NOMO-1 (cell line): ENCODE data around the gene ARPC4.
"Not testable (repeated sequence)": the region's sequence is repeated elsewhere in the genome, so short reads cannot be mapped to it uniquely, and the experiment has no call there.

Source experiments
- DNase-seq, 2 experiments: peaks; one replicate each; lab custom pipeline; 2025; ENCODE audit not compliant: unreplicated experiment in 2 of 2; lab: John Stamatoyannopoulos, UW

The ARPC4 gene

DNA sequence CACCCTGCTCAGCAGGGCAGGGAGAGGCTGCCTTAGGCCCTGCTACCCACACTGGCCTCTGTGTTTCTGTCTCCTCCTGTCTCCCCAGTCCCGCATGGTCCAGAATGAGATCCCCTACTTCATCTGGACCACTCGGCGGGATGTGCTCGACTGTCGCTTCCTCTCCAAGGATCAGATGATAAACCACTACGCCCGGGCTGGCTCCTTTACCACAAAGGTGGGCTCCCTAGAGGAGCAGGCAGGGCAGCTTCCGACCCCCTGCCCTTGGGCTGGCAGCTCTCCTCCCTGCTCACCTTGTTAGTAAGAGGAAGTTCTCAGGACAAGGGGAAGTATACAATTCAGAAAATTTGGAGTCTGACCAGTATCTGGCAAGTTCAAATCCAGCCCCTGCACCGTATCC, 23.1 kb downstream of the ARPC4 start:
- DNase-seq: no peak

DNA sequence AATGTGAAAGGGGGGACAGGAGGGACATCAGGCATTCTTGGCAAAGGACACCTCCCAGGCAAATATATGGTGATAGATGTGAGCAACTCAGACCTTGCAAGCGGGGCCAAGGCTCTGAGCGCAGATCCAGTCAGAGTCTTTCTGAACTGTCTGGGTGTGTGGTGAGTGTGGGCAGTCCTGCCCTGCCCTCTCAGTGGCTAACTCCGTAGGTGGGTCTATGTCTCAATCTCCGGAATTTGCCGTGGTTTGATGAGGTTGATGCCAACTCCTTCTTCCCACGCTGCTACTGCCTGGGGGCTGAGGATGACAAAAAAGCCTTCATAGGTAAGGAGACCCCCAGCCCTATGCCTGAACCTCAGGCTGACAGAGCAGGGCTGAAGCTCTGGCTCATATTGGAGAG, 24.6 kb downstream of the ARPC4 start:
- no peak for DNase-seq

DNA sequence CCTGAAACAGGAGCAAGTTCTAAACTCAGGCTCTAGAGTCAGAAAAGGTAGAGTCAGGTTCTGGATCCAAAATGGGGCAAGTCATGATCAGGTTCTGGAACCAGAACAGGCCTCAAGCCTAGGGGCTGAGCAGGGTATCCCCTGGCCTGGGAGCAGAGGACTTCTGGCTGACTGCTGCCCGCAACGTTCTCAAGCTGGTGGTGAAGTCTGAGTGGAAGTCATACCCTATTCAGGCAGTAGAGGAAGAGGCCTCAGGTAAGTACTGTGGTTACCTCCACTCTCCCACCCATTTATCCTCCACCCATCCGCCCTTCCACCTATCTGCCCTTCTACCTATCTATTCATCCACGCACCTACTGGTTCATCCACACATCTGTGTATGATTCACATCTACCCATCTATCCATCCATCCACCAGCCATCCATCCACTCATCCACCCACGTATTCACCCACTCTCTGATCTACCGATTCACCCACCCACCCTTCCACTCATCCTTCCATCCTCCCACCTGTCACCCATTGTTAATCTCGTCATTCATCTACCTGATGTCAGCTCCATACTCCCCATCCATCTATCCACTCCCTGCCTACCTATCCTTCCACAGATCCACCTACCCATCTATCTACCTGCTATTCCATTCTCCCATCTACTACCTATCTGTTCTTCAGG, 25.9 kb downstream of the ARPC4 start:
- DNase-seq: no peak

DNA sequence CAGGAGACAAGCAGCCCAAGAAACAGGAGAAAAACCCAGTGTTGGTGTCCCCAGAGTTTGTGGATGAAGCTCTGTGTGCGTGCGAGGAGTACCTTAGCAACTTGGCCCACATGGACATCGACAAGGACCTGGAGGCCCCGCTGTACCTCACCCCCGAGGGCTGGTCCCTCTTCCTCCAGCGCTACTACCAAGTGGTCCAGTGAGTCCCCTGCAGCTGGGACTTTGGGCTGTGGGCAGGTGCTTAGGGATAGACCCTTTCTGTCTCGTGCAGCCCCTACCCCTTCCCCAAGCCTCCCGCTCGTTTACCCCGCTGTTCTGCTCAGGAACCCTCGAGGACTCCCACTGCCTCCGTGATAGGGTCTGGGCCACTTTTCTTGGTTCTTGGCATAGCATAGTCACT, 27.7 kb downstream of the ARPC4 start:
- DNase-seq: no peak

DNA sequence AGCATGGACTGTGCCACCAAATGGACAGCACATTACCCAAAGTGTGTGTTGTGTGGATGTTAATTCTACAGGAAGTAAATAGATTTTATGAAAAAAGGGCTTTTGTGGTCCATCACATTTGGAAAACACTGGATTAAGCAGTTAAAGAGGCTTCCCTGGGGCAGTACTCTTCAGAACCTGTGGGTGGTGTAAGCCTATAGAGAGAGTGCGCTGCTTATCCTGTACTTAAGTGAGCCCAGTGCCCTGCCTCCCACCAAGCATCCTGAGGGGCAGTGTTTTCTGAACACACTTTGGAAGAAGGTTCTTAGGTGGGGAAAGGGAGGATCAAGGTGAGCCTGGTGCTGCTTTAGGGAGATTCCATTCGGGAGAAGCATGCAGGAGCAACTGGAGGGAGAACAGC, 28.1 kb downstream of the ARPC4 start:
- DNase-seq: no peak

DNA sequence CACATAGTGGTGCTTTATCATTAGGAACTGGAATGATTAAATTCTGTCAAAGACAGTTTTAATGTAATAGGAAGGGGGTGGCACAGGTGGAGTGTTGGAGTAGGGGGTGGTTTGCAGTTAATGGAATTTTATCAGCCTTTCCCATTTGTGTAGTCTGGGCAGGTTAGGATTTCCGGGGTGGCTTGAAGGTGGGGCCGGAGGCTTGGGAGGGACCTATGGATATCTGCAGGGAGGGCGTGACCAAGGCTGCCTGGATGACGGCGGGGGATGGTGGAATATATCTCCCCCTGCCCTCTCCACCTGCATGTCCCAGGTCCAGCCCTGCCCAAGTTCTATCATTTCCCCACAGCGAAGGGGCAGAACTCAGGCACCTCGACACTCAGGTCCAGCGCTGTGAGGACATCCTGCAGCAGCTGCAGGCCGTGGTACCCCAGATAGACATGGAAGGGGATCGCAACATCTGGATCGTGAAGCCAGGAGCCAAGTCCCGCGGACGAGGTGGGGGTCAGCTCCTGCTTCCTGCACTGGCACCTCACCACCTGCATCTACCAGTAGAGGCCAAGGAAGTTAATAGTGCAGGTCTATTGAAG, 32.7 kb downstream of the ARPC4 start:
- DNase-seq: no peak

DNA sequence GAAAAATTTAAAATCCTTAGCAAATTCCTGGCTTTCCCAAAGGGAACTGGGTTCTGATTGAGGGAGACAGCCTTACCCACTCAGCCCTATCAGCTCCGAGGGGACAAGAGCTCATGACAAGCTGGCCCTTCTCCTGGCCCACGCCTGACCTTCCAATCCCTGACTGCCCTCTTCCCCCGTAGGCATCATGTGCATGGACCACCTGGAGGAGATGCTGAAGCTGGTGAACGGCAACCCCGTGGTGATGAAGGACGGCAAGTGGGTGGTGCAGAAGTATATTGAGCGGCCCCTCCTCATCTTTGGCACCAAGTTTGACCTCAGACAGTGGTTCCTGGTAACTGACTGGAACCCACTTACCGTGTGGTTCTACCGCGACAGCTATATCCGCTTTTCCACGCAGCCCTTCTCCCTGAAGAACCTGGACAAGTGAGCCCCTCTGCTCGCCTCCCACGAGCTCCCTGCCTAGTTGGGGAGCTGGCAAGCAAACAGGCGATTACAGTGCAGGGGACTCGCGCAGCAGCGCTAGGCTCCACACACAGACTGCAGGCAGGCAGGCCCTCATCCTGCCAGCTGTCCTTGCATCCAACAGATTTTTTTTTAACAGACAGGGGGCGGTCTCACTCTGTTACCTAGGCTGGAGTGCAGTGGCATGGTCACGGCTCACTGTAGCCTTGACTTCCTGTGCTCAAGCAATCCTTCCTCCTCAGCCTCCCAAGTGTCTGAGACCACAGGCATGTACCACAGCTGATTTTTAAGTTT, 34.1 kb downstream of the ARPC4 start:
- no peak for DNase-seq

DNA sequence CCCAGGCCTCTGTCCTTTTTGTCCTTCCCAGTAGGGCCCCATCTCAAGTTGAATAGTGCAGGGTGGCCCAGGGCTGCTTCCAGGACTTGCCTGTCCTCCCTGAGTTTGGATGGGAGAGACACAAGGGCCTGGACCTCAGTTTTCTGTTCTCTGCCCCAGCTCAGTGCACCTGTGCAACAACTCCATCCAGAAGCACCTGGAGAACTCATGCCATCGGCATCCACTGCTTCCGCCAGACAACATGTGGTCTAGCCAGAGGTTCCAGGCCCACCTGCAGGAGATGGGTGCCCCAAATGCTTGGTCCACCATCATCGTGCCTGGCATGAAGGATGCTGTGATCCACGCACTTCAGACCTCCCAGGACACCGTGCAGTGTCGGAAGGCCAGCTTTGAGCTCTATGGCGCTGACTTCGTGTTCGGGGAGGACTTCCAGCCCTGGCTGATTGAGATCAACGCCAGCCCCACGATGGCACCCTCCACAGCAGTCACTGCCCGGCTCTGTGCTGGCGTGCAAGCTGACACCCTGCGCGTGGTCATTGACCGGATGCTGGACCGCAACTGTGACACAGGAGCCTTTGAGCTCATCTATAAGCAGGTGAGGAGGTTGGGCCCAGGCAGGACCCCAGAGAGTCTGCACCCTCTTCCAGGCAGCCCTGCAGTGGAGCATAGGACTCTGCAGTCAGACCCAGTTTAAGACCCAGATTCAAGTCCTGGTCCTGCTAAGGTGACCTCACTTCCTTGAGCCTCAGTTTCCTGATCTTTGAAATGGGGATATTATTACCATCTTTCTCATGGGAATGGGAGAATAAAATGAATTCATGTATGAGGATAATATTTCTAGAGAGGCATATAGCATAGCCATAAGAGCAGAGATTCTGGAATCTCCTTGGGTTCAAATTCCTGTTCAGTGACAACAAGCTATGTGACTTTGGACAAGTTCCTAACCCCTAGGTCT, 36.2 kb downstream of the ARPC4 start:
- no peak for DNase-seq

DNA sequence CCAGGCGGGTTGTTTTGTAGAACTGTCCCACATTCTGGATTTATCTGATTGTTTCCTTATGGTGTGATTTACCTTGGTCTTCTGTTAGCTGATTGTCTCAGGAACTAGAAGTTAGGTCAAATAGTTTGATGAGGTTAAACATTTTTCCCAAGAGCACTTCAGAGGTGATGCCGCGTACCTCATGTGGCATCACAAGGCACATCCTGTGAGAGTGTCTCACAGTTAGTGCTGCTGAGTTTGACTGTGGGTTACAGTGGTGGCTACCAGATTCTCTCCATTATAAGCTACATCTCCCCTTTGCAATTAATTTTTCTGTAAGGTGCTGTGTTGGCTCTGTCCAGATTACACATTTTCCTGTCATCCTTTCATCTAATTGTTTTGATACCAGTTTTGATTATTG, 38.4 kb downstream of the ARPC4 start:
- DNase-seq: no peak

DNA sequence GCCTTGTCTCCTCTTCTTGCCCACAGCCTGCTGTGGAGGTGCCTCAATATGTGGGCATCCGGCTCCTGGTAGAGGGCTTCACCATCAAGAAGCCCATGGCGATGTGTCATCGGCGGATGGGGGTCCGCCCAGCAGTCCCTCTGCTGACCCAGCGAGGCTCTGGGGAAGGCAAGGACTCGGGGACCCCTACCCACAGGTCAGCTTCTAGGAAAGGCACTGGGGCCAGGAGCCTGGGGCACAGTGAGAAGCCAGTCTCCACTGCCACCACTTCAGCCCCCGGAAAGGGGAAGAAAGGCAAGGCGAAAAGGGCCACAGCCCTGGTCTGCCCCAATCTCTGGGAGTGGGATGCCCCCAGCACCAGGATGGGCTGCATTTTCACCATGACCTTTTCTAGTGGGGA, 40.2 kb downstream of the ARPC4 start:
- DNase-seq: no peak

DNA sequence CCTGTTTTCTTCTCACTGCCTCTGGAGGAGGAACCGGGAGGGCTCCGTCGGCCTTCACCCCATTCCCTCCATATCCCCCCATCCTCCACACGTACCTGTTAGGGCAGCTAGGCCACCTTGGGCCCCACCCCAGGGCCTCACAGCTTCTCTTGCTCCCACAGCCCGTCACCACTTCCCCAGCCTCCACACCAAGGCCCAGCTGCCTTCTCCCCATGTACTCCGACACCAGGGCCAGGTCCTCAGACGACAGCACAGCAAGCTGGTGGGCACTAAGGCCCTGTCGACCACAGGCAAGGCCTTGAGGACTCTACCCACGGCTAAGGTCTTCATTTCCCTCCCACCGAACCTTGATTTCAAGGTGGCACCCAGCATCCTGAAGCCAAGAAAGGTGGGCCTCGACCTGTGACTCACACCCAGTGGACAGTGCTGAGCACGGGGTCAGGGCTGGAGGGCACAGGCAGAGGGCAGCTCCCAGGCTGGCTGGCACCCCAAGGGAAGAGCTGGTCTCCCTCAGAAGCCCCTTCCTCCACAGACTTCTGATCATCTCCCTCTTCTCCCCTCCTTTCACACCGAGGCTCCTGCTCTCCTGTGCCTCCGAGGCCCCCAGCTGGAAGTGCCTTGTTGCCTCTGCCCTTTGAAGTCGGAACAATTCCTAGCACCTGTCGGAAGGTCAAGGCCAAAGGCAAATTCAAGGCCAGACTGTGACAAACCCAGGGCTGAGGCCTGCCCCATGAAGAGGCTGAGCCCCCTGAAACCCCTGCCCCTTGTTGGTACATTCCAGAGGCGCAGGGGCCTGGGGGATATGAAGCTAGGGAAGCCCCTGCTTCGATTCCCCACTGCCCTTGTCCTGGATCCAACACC, 41.9 kb downstream of the ARPC4 start:
- no peak for DNase-seq

DNA sequence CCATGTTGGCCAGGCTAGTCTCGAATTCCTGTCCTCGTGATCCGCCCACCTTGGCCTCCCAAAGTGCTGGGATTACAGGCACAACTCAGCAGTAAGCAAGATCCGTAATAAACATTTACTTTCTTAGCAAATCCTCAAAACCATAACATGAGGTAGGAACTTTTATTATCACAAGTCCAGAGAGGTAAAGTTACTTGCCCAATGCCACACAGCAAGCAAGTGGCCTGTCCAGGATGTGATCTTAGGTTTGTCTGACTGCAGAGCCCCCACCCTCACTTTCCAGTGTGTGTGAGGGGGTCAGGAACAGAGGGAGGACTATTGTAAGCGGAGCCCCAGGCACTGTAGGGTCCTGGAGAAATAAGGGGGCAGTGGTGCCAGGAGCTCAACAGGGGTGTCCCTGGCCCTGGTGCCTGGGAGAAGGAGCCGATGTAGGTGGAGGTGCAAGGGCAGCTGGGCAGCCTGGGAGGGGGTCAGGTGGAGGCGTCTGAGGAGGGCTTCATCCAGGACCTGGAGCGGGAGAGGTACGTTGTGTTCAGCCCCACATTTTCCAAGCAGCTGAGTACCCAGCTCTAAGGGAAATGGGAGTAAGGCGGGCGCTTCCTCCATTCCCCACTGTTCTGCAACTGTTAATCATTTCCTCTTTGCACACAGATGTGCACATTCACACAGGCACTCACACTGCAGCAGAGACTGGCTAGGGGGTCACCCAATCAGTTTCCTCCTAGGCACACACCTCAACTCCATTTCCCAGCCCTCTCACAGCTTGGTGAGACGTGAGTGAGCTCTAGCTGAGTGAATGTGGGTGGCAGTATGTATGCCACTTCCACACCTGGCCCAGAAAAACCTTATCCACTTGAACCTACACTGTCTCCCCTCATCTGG, 45.1 kb downstream of the ARPC4 start:
- no peak for DNase-seq

DNA sequence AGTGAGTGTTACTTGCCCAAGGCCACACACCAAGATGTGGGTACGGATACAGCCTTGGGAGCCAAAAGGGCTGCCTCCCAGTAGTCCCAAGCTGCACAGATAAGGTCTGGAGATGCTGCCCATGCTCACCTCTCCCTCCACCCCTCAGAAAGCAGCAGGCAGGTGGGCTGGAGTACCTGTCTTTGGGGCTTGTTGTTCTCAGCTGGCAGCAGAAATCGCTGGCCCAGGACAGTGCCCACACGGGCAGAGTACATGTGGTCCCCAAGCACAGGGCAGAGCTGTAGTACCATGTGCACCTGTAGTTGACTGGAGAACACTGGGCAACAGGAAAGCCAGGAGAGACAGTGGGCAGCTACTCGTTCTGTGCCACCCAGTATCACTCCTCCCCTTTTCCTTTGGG, 46.0 kb downstream of the ARPC4 start:
- DNase-seq: no peak

DNA sequence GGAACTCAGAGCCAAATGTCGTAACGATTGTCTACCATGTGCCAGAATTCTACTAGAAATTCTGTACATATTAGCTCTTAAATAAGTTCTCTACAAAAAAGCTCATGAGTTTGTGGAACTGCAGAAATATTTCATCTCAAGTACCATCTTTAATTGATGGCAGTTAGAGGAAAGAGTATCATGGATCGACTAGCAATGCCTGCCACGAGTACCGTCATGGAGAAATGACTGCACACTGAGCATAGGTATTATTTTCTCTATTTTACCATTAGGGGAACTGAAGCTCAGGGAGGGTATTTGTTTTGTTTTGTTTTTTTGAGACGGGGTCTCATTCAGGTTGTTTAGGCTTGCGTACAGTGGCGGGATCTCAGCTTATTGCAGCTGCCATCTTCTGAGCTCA, 48.1 kb downstream of the ARPC4 start:
- no peak for DNase-seq

DNA sequence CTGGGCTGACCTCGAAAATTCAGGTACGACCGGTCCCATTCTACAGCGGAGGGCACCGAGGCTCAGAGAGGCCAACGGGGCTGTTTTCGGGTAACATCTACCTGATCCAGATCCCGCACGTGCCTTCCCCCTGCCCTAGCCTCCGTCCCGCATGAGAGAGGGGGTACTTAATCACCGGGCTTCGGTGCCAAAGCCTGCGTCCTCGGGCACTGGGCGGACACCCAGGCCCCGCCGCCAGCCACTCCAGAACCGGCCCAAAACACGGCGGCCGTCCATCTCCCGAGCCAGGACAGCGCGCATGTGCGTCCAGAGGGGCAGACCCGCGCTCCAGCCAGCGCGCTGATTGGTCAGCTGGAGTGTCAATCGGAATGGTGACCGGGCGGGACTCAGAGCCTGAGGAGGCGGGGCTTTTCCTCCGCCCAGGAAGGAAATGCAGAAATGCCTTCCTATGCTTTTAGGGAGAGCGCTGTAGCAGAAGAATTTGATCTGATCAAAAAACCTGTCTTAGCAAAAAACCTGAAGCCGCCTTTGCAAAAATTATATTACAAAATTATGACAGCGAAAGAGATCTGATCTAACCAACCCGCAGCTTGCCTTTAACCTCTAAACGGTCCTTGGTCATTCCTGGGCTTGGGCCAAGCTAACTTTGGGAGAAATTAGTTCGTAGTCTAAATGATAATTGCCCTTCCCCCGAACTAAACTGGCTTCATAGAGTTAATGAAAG, 51.0 kb downstream of the ARPC4 start, which contains the start of gene RPUSD3:
RPUSD3 (minus strand) TSS at position 294 of the 724 bp plus-strand sequence; CDS start at position 276, 18 bp downstream.
- DNase-seq: peak; percentile 88 to 90

DNA sequence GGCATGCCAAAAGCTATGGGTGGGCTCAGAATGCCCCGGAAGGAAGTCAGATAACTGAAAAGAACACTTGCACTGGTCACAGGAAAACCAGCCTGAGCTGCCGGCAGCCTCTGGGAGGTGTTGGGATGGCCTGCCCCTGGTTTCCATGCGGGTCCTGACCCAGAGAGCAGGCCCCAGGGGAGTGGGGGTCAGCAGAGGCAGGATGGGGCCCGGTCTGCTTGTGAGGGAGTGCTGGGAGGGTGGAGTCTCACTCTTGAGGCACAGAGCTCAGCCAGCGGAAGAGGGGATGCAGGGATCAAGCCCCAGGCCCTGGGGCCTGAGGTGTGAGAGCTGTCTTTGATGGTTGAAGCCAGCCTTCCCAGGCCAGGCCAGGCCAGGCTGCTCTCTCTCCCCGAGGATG, 53.3 kb downstream of the ARPC4 start:
- DNase-seq: no peak

DNA sequence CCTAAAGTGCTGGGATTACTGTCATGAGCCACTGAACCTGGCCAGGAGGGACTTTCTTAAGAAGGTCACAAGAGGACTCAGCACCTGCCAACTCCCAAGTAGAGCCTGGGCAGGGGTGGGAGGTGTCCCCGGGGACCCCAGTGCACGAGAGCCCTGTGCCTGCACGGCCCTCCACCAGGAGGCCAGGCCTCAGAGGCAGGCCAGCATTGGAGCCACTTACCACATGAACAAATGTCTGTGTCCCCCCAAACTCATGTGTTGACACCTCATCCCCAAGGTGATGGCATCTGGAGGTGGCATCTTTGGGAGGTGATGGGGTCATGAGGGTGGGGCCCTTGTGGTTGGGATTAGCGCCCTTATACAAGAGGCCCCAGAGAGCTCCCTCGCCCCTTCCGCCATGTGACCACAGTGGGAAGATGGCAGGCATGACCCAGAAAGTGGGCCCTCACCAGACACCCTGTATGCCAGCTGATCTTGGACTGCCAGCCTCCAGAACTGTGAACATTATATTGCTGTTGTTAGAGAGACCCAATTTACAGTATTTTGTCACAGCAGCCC, 54.1 kb downstream of the ARPC4 start:
- no peak for DNase-seq

DNA sequence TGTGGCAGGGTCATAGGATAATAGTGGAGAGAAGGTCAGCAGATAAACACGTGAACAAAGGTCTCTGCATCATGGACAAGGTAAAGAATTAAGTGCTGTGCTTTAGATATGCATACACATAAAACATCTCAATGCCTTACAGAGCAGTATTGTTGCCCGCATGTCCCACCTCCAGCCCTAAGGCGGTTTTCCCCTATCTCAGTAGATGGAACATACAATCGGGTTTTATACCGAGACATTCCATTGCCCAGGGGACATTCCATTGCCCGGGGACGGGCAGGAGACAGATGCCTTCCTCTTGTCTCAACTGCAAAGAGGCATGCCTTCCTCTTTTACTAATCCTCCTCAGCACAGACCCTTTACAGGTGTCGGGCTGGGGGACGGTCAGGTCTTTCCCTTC, 55.0 kb downstream of the ARPC4 start:
- DNase-seq: not testable (repeated sequence)
